AG04449 (cell line): Measurements from ENCODE around the gene HAGH.

ENCODE experiments used
- CTCF ChIA-PET: fragments of 350-600 bp; formaldehyde crosslinking; extraction: SDS; loops from one replicate; lab custom pipeline; 2021; ENCODE audit warnings: antibody characterized with exemption; lab: Yijun Ruan, JAX
- POLR2A ChIA-PET: fragments of 400-600, 350-600 bp; formaldehyde crosslinking; extraction: SDS; loops from one replicate; lab custom pipeline; 2020; ENCODE audit warnings: antibody characterized with exemption, inconsistent platforms; lab: Yijun Ruan, JAX
- DNase-seq: peaks from one replicate; pipeline ENCODE4 v3.0.0-alpha.2; 2010; ENCODE audit warnings: low read depth, low spot score
- H3K4me3 ChIP-seq: 2 replicates; pipeline ENCODE4 v1.5.1; 2011; ENCODE audit warnings: low read depth, mild to moderate bottlenecking, control low read depth, low read length
- TF ChIP-seq, protein P1 (sequence below): IDR thresholded peaks from one replicate; pipeline ENCODE4 v1.5.1; 2011; ENCODE audit warnings: mild to moderate bottlenecking, moderate library complexity, low read length, control low read depth, inconsistent platforms; ENCODE audit not compliant: insufficient read depth; ENCODE audit errors: missing control alignments

The HAGH gene

DNA sequence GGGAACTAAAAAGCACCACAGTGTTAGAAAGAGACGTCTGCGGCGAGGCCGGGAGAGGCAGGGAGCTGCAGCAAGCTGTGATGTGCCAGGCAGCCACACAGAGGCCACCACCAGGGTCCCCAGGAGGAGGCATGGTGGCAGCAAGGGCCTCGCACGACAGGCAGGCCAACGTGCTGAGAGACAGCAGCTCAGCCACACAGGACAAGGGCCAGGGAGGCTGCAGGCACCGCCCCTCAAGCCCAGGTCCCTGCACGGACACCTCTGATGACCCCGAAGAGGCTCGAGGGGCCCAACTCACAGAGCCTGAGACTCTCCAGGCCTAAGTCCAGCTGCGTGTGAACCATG, 5.7 kb downstream of the HAGH start:
- DNase-seq = no peak
- TF ChIP-seq, protein P1, sequence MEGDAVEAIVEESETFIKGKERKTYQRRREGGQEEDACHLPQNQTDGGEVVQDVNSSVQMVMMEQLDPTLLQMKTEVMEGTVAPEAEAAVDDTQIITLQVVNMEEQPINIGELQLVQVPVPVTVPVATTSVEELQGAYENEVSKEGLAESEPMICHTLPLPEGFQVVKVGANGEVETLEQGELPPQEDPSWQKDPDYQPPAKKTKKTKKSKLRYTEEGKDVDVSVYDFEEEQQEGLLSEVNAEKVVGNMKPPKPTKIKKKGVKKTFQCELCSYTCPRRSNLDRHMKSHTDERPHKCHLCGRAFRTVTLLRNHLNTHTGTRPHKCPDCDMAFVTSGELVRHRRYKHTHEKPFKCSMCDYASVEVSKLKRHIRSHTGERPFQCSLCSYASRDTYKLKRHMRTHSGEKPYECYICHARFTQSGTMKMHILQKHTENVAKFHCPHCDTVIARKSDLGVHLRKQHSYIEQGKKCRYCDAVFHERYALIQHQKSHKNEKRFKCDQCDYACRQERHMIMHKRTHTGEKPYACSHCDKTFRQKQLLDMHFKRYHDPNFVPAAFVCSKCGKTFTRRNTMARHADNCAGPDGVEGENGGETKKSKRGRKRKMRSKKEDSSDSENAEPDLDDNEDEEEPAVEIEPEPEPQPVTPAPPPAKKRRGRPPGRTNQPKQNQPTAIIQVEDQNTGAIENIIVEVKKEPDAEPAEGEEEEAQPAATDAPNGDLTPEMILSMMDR = no peak
- no peak overlapping the region for H3K4me3 ChIP-seq
- POLR2A ChIA-PET = no interaction called here
- CTCF ChIA-PET = no interaction called here

DNA sequence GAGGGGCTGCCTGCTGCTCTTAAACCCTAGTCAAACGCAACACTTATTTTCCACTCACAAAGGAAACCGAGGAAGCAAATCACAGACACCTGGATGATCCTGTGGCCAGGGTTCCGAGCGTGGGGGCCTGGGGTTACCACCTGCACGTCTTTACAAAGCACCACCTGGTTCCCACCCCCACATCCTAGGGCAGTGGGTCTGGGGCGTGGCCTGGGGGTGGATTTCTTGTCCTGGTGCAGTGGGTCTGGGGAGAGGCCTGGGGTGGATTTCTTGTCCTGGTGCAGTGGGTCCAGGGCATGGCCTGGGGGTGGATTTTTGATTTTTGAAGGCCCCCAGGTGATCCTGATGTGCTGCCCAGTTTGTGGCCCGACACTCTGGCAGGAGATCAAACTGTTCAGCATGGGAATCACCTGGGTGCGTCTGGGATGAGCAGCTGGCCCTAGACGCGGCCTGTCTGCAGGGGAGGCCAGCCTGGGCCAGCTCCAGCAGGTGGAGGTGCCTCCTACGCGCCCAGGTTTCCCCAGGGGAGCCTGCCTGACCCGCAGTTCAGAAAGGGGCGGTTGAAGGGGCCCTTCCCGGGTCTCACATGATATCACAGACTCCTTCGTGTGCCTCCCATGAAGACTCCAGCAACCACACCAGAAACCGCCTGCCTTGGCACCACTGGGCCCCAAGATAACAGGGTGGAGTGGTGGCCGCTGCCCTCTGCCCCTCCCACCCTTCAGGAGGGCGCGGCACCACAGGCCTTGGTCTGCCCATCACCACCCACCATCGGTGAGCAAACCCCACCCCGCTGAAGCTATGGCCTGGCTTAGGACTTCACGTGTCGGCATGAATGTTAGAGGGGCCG, 6.3 kb downstream of the HAGH start:
- TF ChIP-seq, protein P1 = no peak
- no peak for DNase-seq
- CTCF ChIA-PET = no interaction called here
- POLR2A ChIA-PET = no interaction called here
- H3K4me3 ChIP-seq = no peak overlapping the region

GRCh38 chr16:1819611-1820010, 7.0 kb downstream of the HAGH start:
- no peak for DNase-seq
- ChIA-PET POLR2A (no interaction called here), CTCF (no interaction called here)
- no peak overlapping the region for H3K4me3 ChIP-seq
- TF ChIP-seq, protein P1 = no peak

DNA sequence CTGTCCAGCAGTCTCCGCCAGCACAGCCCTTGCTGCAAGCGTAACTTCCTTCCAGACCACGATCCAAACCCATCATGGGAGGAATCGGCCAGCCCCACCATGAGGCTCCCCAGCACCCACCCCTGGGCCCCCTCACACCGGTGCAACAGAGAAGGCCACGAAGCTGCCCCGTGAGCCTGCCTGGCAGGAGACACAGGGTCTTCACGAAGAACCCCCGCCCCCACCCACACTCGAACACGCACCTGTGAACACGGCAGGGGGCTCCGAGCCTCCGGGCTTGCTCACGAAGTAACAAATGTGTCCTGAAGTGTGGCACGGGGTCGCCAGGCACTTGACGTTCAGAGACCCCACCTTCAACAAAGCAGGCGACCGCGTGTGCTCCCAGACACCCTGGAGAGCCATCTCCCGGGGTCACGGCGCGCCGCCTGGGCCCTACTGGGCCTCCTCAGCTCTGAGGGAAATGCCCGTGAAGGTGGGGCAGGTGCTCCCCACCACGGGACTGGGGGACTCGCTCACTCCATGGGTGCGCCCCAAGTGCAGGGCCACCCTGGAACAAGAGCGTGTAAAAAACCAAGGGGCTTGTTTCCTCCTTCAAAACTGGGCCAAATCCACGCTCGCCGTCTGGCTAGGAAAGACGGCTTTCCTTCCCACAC, 7.6 kb downstream of the HAGH start:
- ChIA-PET CTCF (no interaction called here), POLR2A (no interaction called here)
- no peak for DNase-seq
- TF ChIP-seq, protein P1 = no peak
- H3K4me3 ChIP-seq = no peak overlapping the region

- ChIA-PET CTCF (no interaction called here), POLR2A (no interaction called here)
- no peak for DNase-seq
- TF ChIP-seq, protein P1 = no peak
- no peak overlapping the region for H3K4me3 ChIP-seq
Measured at GRCh38 chr16:1818204-1818872, 8.3 kb downstream of the HAGH start.

- POLR2A ChIA-PET = no interaction called here
- no peak for DNase-seq
- CTCF ChIA-PET = no interaction called here
- TF ChIP-seq, protein P1 = no peak
- no peak overlapping the region for H3K4me3 ChIP-seq
Measured at GRCh38 chr16:1817716-1818115, 8.9 kb downstream of the HAGH start.
